Measurements from ENCODE around the gene FBXW12.

FBXW12 gene

DNA sequence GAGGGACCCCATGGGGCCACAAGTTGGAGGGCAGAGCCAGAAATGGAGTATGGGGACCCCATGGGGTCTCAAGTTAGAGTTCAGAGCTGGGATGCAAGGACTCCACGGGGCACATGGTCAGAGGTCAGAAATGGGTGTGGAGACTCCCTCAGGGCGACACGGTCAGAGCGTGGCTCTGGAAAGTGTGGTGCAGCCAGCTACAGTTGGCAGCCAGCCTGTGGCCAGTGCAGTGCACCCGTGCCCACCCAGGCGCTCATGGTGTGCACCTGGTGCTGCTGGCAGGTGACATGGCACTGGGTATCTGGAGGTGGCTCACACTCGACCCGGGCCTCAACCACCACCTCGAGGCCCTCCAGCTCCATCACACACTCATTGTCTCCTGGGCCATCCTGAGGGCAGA, 46.6 kb downstream of the FBXW12 start:
- Histone ChIP-seq H3K27me3 (ENCODE audit: insufficient read depth, insufficient read length) (no peaks in the 10 kb centered on the region), H3K9ac (ENCODE audit: insufficient read length, low read depth) (no peak overlapping the region), H3K9me3 (ENCODE audit: insufficient read depth, low read length) (no peaks in the 10 kb centered on the region), H3K36me3 (ENCODE audit: insufficient read depth, insufficient read length, low read length) (peaks cover 92% of the 10 kb centered on the region), H3K4me1 (ENCODE audit: insufficient read depth, insufficient read length) (no peaks in the 10 kb centered on the region), H3K4me3 (ENCODE audit: insufficient read length, low read depth) (no peak overlapping the region)
- no peak for DNase-seq (ENCODE audit: low read depth, low spot score)
- TF ChIP-seq YY1 (IDR thresholded peaks at IDR 0.05; ENCODE audit: insufficient read depth, insufficient read length) = no peak
- no peak for TF ChIP-seq SUZ12 (IDR thresholded peaks at IDR 0.05; ENCODE audit: extremely low read depth, insufficient read depth, insufficient read length)
- TF ChIP-seq ZNF274 (IDR thresholded peaks at IDR 0.05; ENCODE audit: low read depth, low read length) = no peak

DNA sequence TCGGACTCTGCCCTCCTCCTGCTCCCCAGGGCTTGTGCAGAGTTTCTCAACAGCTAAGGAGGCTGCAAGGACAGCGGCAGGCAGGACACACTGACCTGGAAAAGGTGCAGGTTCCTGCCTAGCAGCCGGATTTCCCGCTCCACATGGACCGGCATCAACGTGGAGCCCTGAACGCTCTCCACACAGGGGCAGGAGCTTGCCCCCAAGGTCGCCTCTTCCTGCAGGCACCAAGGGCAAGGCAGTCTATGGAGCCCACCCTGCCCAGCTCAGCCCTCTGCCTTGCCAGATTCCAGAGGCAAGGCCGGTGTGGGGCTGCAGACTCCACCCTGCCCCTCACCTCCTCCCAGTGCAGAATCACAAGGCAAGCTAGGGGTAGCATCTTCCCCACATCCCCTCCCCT, 47.1 kb downstream of the FBXW12 start:
- Histone ChIP-seq H3K9ac (ENCODE audit: insufficient read length, low read depth) (no peak overlapping the region), H3K9me3 (ENCODE audit: insufficient read depth, low read length) (no peaks in the 10 kb centered on the region), H3K27me3 (ENCODE audit: insufficient read depth, insufficient read length) (no peaks in the 10 kb centered on the region), H3K4me3 (ENCODE audit: insufficient read length, low read depth) (no peak overlapping the region), H3K36me3 (ENCODE audit: insufficient read depth, insufficient read length, low read length) (peaks cover 92% of the 10 kb centered on the region), H3K4me1 (ENCODE audit: insufficient read depth, insufficient read length) (peaks cover 3% of the 10 kb centered on the region)
- no peak for TF ChIP-seq YY1 (IDR thresholded peaks at IDR 0.05; ENCODE audit: insufficient read depth, insufficient read length)
- TF ChIP-seq ZNF274 (IDR thresholded peaks at IDR 0.05; ENCODE audit: low read depth, low read length) = no peak
- DNase-seq (ENCODE audit: low read depth, low spot score) = no peak

- Histone ChIP-seq H3K4me1 (ENCODE audit: insufficient read depth, insufficient read length) (peaks cover 5% of the 10 kb centered on the region), H3K36me3 (ENCODE audit: insufficient read depth, insufficient read length, low read length) (peaks cover 92% of the 10 kb centered on the region), H3K9me3 (ENCODE audit: insufficient read depth, low read length) (no peaks in the 10 kb centered on the region), H3K27me3 (ENCODE audit: insufficient read depth, insufficient read length) (no peaks in the 10 kb centered on the region), H3K4me3 (ENCODE audit: insufficient read length, low read depth) (no peak overlapping the region), H3K9ac (ENCODE audit: insufficient read length, low read depth) (no peak overlapping the region)
- TF ChIP-seq SUZ12 (IDR thresholded peaks at IDR 0.05; ENCODE audit: extremely low read depth, insufficient read depth, insufficient read length) = no peak
- no peak for TF ChIP-seq YY1 (IDR thresholded peaks at IDR 0.05; ENCODE audit: insufficient read depth, insufficient read length)
- TF ChIP-seq ZNF274 (IDR thresholded peaks at IDR 0.05; ENCODE audit: low read depth, low read length) = no peak
- no peak for DNase-seq (ENCODE audit: low read depth, low spot score)
Observed at GRCh38 chr3:48419597-48419996, 47.6 kb downstream of the FBXW12 start.

GRCh38 chr3:48420561-48420960, 48.5 kb downstream of the FBXW12 start:
- no peak overlapping the region for H3K4me3 ChIP-seq (ENCODE audit: insufficient read length, low read depth)
- no peaks in the 10 kb centered on the region for H3K27me3 ChIP-seq (ENCODE audit: insufficient read depth, insufficient read length)
- TF ChIP-seq SUZ12 (IDR thresholded peaks at IDR 0.05; ENCODE audit: extremely low read depth, insufficient read depth, insufficient read length) (no peak), YY1 (IDR thresholded peaks at IDR 0.05; ENCODE audit: insufficient read depth, insufficient read length) (no peak), ZNF274 (IDR thresholded peaks at IDR 0.05; ENCODE audit: low read depth, low read length) (no peak)
- H3K36me3 ChIP-seq (ENCODE audit: insufficient read depth, insufficient read length, low read length) = peaks cover 88% of the 10 kb centered on the region
- no peak for DNase-seq (ENCODE audit: low read depth, low spot score)
- H3K9me3 ChIP-seq (ENCODE audit: insufficient read depth, low read length) = no peaks in the 10 kb centered on the region
- H3K4me1 ChIP-seq (ENCODE audit: insufficient read depth, insufficient read length) = peaks cover 11% of the 10 kb centered on the region
- H3K9ac ChIP-seq (ENCODE audit: insufficient read length, low read depth) = no peak overlapping the region

DNA sequence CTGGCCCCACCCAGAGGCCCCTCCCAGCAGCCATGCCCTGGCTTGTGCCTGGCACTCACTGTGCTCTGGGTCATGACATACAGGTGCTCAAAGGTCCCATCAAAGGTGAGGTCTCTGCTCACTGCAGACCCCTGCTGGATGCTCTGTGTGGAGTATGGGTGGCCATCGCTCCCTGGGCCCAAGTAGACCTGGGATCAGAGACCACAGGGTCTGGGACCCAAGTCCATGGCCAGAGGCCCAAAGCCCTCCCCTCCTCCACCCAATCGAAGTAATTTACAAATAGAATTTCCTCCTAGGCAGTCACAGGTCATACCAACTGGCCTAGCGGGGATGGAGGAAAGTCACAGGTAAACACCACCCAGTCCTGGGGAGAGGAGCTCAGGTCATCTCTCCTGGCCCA, 50.3 kb downstream of the FBXW12 start:
- no peak for DNase-seq (ENCODE audit: low read depth, low spot score)
- H3K36me3 ChIP-seq (ENCODE audit: insufficient read depth, insufficient read length, low read length) = peaks cover 78% of the 10 kb centered on the region
- no peak overlapping the region for H3K9ac ChIP-seq (ENCODE audit: insufficient read length, low read depth)
- peaks cover 14% of the 10 kb centered on the region for H3K4me1 ChIP-seq (ENCODE audit: insufficient read depth, insufficient read length)
- no peak overlapping the region for H3K4me3 ChIP-seq (ENCODE audit: insufficient read length, low read depth)
- no peaks in the 10 kb centered on the region for H3K27me3 ChIP-seq (ENCODE audit: insufficient read depth, insufficient read length)
- no peaks in the 10 kb centered on the region for H3K9me3 ChIP-seq (ENCODE audit: insufficient read depth, low read length)
- TF ChIP-seq YY1 (IDR thresholded peaks at IDR 0.05; ENCODE audit: insufficient read depth, insufficient read length) = no peak
- no peak for TF ChIP-seq ZNF274 (IDR thresholded peaks at IDR 0.05; ENCODE audit: low read depth, low read length)
- no peak for TF ChIP-seq SUZ12 (IDR thresholded peaks at IDR 0.05; ENCODE audit: extremely low read depth, insufficient read depth, insufficient read length)

- no peak for DNase-seq (ENCODE audit: low read depth, low spot score)
- H3K4me3 ChIP-seq (ENCODE audit: insufficient read length, low read depth) = no peak overlapping the region
- TF ChIP-seq SUZ12 (IDR thresholded peaks at IDR 0.05; ENCODE audit: extremely low read depth, insufficient read depth, insufficient read length) = no peak
- no peak for TF ChIP-seq ZNF274 (IDR thresholded peaks at IDR 0.05; ENCODE audit: low read depth, low read length)
- no peak for TF ChIP-seq YY1 (IDR thresholded peaks at IDR 0.05; ENCODE audit: insufficient read depth, insufficient read length)
- peaks cover 18% of the 10 kb centered on the region for H3K4me1 ChIP-seq (ENCODE audit: insufficient read depth, insufficient read length)
- no peaks in the 10 kb centered on the region for H3K27me3 ChIP-seq (ENCODE audit: insufficient read depth, insufficient read length)
- no peak overlapping the region for H3K9ac ChIP-seq (ENCODE audit: insufficient read length, low read depth)
- H3K36me3 ChIP-seq (ENCODE audit: insufficient read depth, insufficient read length, low read length) = peaks cover 74% of the 10 kb centered on the region
- no peaks in the 10 kb centered on the region for H3K9me3 ChIP-seq (ENCODE audit: insufficient read depth, low read length)
Observed at GRCh38 chr3:48422681-48423080, 50.7 kb downstream of the FBXW12 start.

- Histone ChIP-seq H3K4me3 (ENCODE audit: insufficient read length, low read depth) (no peak overlapping the region), H3K27me3 (ENCODE audit: insufficient read depth, insufficient read length) (no peaks in the 10 kb centered on the region), H3K9ac (ENCODE audit: insufficient read length, low read depth) (no peak overlapping the region), H3K36me3 (ENCODE audit: insufficient read depth, insufficient read length, low read length) (peaks cover 71% of the 10 kb centered on the region), H3K4me1 (ENCODE audit: insufficient read depth, insufficient read length) (peaks cover 25% of the 10 kb centered on the region), H3K9me3 (ENCODE audit: insufficient read depth, low read length) (no peaks in the 10 kb centered on the region)
- TF ChIP-seq ZNF274 (IDR thresholded peaks at IDR 0.05; ENCODE audit: low read depth, low read length) (no peak), SUZ12 (IDR thresholded peaks at IDR 0.05; ENCODE audit: extremely low read depth, insufficient read depth, insufficient read length) (no peak), YY1 (IDR thresholded peaks at IDR 0.05; ENCODE audit: insufficient read depth, insufficient read length) (no peak)
- DNase-seq (ENCODE audit: low read depth, low spot score) = no peak
Observed at GRCh38 chr3:48423241-48423882, 51.3 kb downstream of the FBXW12 start.
